SU-DHL-6 (cell line): ENCODE data around the gene ESRP2.

ENCODE experiments used
- H2AFZ ChIP-seq: fragments of 200-600 bp; sonication (generic); 2 replicates; pipeline ENCODE4 v1.6.1; 2014; ENCODE audit warnings: low read depth, mild to moderate bottlenecking, moderate library complexity, mixed read lengths, antibody characterized with exemption, low read length; ENCODE audit not compliant: severe bottlenecking
- H3F3A ChIP-seq: fragments of 200-600 bp; shearing (Covaris generic); 2 replicates; pipeline ENCODE4 v1.6.0; 2016; ENCODE audit warnings: antibody characterized with exemption, mild to moderate bottlenecking; ENCODE audit not compliant: insufficient read depth
- H3K27ac ChIP-seq: fragments of 200-600 bp; sonication (generic); 2 replicates; pipeline ENCODE4 v1.5.1; 2016; ENCODE audit warnings: low read depth, mild to moderate bottlenecking, low read length, moderate library complexity, mixed read lengths
- H3K27me3 ChIP-seq: fragments of 200-600 bp; sonication (generic), shearing (Covaris generic); 2 replicates; pipeline ENCODE4 v1.6.0; 2014; ENCODE audit warnings: mild to moderate bottlenecking, low read length
- H3K36me3 ChIP-seq: fragments of 200-600 bp; sonication (generic); 2 replicates; pipeline ENCODE4 v1.6.1; 2014; ENCODE audit warnings: mild to moderate bottlenecking, low read length, mixed read lengths
- H3K4me2 ChIP-seq: fragments of 300-600, 200-600 bp; shearing (Covaris generic), sonication (generic); 2 replicates; pipeline ENCODE4 v1.6.0; 2014; ENCODE audit warnings: low read length, low read depth, mild to moderate bottlenecking; ENCODE audit not compliant: poor library complexity, severe bottlenecking
- H3K4me3 ChIP-seq: fragments of 200-600 bp; sonication (generic); 2 replicates; pipeline ENCODE4 v1.5.1; 2014; ENCODE audit warnings: antibody characterized with exemption, low read length, mild to moderate bottlenecking, mixed read lengths; ENCODE audit not compliant: insufficient read depth, poor library complexity, severe bottlenecking
- H3K79me2 ChIP-seq: fragments of 200-600 bp; sonication (generic); 2 replicates; pipeline ENCODE4 v1.6.1; 2014; ENCODE audit warnings: mild to moderate bottlenecking, low read length, moderate library complexity; ENCODE audit not compliant: insufficient read depth
- H3K9ac ChIP-seq: fragments of 200-600 bp; sonication (generic); 2 replicates; pipeline ENCODE4 v1.7.0; 2014; ENCODE audit warnings: mild to moderate bottlenecking, low read length
- H3K9me2 ChIP-seq: fragments of 200-600 bp; sonication (generic); replicated peaks from 2 replicates; pipeline ENCODE4 v1.6.1; 2014; ENCODE audit warnings: low read length; ENCODE audit not compliant: insufficient read depth
- H3K9me3 ChIP-seq: fragments of 200-600 bp; sonication (generic); 2 replicates; pipeline ENCODE4 v1.6.1; 2014; ENCODE audit warnings: low read length, mixed read lengths; ENCODE audit not compliant: insufficient read depth
- H4K20me1 ChIP-seq: fragments of 200-600 bp; sonication (generic); 2 replicates; pipeline ENCODE4 v1.6.1; 2014; ENCODE audit warnings: low read depth, mild to moderate bottlenecking, antibody characterized with exemption, low read length, moderate library complexity, mixed read lengths
- CTCF ChIP-seq: fragments of 200-600 bp; sonication (generic); IDR thresholded peaks from one replicate; pipeline ENCODE4 v1.5.1; 2017; ENCODE audit warnings: antibody characterized with exemption, mild to moderate bottlenecking, low read length, moderate library complexity; ENCODE audit not compliant: insufficient read depth, poor library complexity, severe bottlenecking
- EZH2phosphoT487 ChIP-seq: fragments of 200-600 bp; sonication (generic), shearing (Covaris generic); conservative IDR thresholded peaks from 2 replicates; pipeline ENCODE4 v1.6.1; 2018; ENCODE audit warnings: mild to moderate bottlenecking, antibody characterized with exemption, low read length, moderate library complexity, mixed read lengths

Gene ESRP2

GRCh38 chr16:68235108-68235886, 630 bp downstream of the ESRP2 start:
- Histone ChIP-seq H3K9me3 (no peaks in the 10 kb centered on the region), H3K27me3 (no peaks in the 10 kb centered on the region), H3F3A (peaks cover 7% of the 10 kb centered on the region; the same call in 1 of the 2 replicates), H3K36me3 (no peaks in the 10 kb centered on the region), H3K27ac (no peak overlapping the region), H3K79me2 (no peaks in the 10 kb centered on the region), H2AFZ (no peak overlapping the region), H3K4me3 (no peak overlapping the region), H3K9ac (no peak overlapping the region), H3K4me2 (no peak overlapping the region), H4K20me1 (no peaks in the 10 kb centered on the region), H3K9me2 (no peaks in the 10 kb centered on the region)
- no peak for TF ChIP-seq EZH2phosphoT487
- TF ChIP-seq CTCF: no peak

DNA sequence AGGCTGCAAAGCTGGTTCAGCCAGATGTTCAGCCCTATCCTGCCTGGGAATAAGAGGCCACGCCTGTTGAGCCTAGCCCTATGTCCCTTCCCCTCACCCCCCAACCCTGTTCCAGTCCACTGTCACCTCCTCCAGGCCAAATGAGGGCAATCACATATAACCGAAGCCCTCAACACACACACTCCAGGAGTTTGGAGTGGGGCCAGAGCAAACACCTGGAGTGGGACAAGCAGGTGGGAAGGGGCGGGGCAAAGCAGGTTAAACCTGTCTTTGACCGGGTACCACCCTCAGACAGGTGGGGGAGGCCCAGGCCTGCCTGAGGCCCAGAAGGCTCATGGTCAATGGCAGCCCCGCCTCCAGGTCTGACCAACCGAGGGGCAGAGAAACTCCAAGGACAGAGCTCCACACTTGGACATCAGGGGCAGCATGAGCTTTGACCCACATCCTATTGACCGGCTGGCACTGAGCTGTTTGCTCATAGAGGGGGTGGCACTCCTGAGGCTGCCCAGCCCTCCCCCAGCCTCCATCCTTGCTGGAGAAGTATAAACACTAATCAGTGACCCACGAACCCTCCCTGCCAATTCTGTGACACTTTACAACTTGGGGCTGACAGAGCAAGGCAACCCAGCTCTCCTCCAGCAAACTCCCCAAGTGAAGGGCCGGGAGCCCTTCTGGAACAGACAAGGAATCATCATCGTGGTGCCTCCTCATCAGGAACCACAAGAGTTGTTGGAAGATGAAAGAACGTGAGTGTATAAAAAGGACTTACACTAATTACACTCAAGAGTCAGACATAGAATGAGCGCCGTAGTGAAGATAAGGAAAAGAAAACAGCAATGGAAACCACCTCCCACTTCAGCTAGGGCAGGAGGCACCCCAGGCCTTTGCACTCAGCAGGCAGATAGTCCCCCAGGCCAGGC, 1.5 kb downstream of the ESRP2 start:
- no peaks in the 10 kb centered on the region for H3K9me3 ChIP-seq
- H3K9ac ChIP-seq: no peak overlapping the region

GRCh38 chr16:68233835-68234187, 2.1 kb downstream of the ESRP2 start:
- no peaks in the 10 kb centered on the region for H3K79me2 ChIP-seq
- no peak overlapping the region for H3K9ac ChIP-seq
- H4K20me1 ChIP-seq: no peaks in the 10 kb centered on the region
- H3K36me3 ChIP-seq: no peaks in the 10 kb centered on the region
- H3K27ac ChIP-seq: no peak overlapping the region
- H2AFZ ChIP-seq: no peak overlapping the region
- H3K4me3 ChIP-seq: no peak overlapping the region
- H3K9me2 ChIP-seq: no peaks in the 10 kb centered on the region
- H3F3A ChIP-seq: peaks cover 7% of the 10 kb centered on the region; the same call in 1 of the 2 replicates
- no peaks in the 10 kb centered on the region for H3K27me3 ChIP-seq
- H3K9me3 ChIP-seq: no peaks in the 10 kb centered on the region
- H3K4me2 ChIP-seq: no peak overlapping the region
- TF ChIP-seq CTCF (no peak), EZH2phosphoT487 (no peak)

More for the DNA sequence above, 1.5 kb downstream of the ESRP2 start:
- peaks cover 7% of the 10 kb centered on the region; the same call in 1 of the 2 replicates for H3F3A ChIP-seq
- no peak overlapping the region for H3K27ac ChIP-seq
- H3K4me2 ChIP-seq: no peak overlapping the region
- no peaks in the 10 kb centered on the region for H4K20me1 ChIP-seq
- no peak overlapping the region for H3K4me3 ChIP-seq
- no peak for TF ChIP-seq EZH2phosphoT487
- TF ChIP-seq CTCF: no peak
- H3K9me2 ChIP-seq: no peaks in the 10 kb centered on the region
- H3K27me3 ChIP-seq: no peaks in the 10 kb centered on the region
- no peak overlapping the region for H2AFZ ChIP-seq
- no peaks in the 10 kb centered on the region for H3K36me3 ChIP-seq
- H3K79me2 ChIP-seq: no peaks in the 10 kb centered on the region
